GM12891 (cell line): ENCODE data around the gene PALD1.

Source experiments
- PAX5 ChIP-seq: IDR thresholded peaks from 2 replicates; pipeline ENCODE4 v1.6.1; 2011; ENCODE audit warnings: low read length, moderate library complexity, mild to moderate bottlenecking; ENCODE audit not compliant: insufficient read depth, severe bottlenecking
- POLR2A ChIP-seq: IDR thresholded peaks from 2 replicates; pipeline ENCODE4 v1.6.1; 2011; ENCODE audit warnings: low read depth, low read length, control low read depth
- POLR2AphosphoS5 ChIP-seq: IDR thresholded peaks from 2 replicates; pipeline ENCODE4 v1.6.1; 2011; ENCODE audit warnings: low read depth, low read length, control low read depth
- POU2F2 ChIP-seq: IDR thresholded peaks from 2 replicates; pipeline ENCODE4 v1.6.1; 2011; ENCODE audit warnings: low read depth, mild to moderate bottlenecking, control low read depth, low read length, moderate library complexity
- SPI1 ChIP-seq: IDR thresholded peaks from 2 replicates; pipeline ENCODE4 v1.6.1; 2011; ENCODE audit warnings: low read depth, low read length, control low read depth
- TAF1 ChIP-seq: IDR thresholded peaks from 2 replicates; pipeline ENCODE4 v1.6.1; 2011; ENCODE audit warnings: low read depth, low read length, control low read depth

DNA sequence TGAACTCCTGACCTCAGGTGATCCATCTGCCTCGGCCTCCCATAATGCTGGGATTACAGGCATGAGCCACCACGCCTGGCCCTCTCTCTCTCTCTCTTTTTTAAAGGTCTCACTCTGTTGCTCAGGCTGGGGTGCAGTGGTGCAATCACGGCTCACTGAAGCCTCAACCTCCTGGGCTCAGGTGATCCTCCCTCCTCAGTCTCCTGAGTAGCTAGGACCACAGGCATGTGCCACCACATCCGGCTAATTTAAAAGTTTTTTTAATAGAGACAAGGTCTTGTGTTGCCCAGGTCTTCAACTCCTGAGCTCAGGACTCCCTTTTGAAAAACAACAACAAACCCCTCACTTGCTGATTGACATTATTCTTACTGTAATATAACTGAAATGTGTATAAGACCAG is 11.6 kb downstream of the PALD1 start:
- TF ChIP-seq SPI1 (no peak), POLR2AphosphoS5 (no peak), POLR2A (no peak), TAF1 (no peak), POU2F2 (no peak), PAX5 (no peak)
